SK-N-SH treated with all-trans-retinoic acid at 6 μM for 48 hours (cell line): ENCODE measurements around the gene CACTIN.
"Not testable (repeated sequence)": the region's sequence is repeated elsewhere in the genome, so short reads cannot be mapped to it uniquely, and the experiment has no call there.

ENCODE experiments used
- ATAC-seq: fragments of 200-7000 bp; cut with Tn5 transposase; 3 replicates; pipeline ENCODE4 v1.9.1; 2020; ENCODE audit warnings: mild to moderate bottlenecking, moderate library complexity
- ARNTL ChIP-seq: fragments of 450-650 bp; formaldehyde crosslinking; IDR thresholded peaks from 2 replicates; pipeline ENCODE4 v1.5.0; 2020; ENCODE audit warnings: low read depth, mild to moderate bottlenecking, moderate library complexity, borderline replicate concordance
- ISL1 ChIP-seq: fragments of 250-450 bp; sonication (Bioruptor Pico); IDR thresholded peaks from 2 replicates; pipeline ENCODE4 v2.1.2; 2022; ENCODE audit warnings: mild to moderate bottlenecking, moderate library complexity
- OSR1 ChIP-seq: fragments of 250-450 bp; sonication (Bioruptor Pico); IDR thresholded peaks from 2 replicates; pipeline ENCODE4 v1.8.0; 2022; ENCODE audit warnings: moderate library complexity, mild to moderate bottlenecking, inconsistent platforms
- SNAI2 ChIP-seq: fragments of 250-450 bp; sonication (Bioruptor Pico); IDR thresholded peaks from 2 replicates; pipeline ENCODE4 v1.5.0; 2020; ENCODE audit warnings: mild to moderate bottlenecking, moderate library complexity
- TCF4 ChIP-seq: fragments of 250-450 bp; sonication (Bioruptor Pico); IDR thresholded peaks from 2 replicates; pipeline ENCODE4 v1.8.0; 2021; ENCODE audit warnings: mild to moderate bottlenecking, moderate library complexity, borderline replicate concordance
- TOX ChIP-seq: fragments of 250-450 bp; sonication (Bioruptor Pico); IDR thresholded peaks from 2 replicates; pipeline ENCODE4 v1.8.0; 2021; ENCODE audit warnings: mild to moderate bottlenecking, moderate library complexity, borderline replicate concordance
- ZC3H10 ChIP-seq: fragments of 250-450 bp; sonication (Bioruptor Pico); IDR thresholded peaks from 2 replicates; pipeline ENCODE4 v1.5.1; 2021; ENCODE audit warnings: mild to moderate bottlenecking, moderate library complexity
- ZFP3 ChIP-seq: fragments of 250-450 bp; sonication (Bioruptor Pico); IDR thresholded peaks from 2 replicates; pipeline ENCODE4 v1.5.0; 2020; ENCODE audit warnings: mild to moderate bottlenecking, moderate library complexity
- ZFP30 ChIP-seq: fragments of 450-650 bp; formaldehyde crosslinking; IDR thresholded peaks from 2 replicates; pipeline ENCODE4 v1.5.0; 2022; ENCODE audit warnings: mild to moderate bottlenecking, moderate library complexity
- ZNF565 ChIP-seq: fragments of 450-650 bp; formaldehyde crosslinking; conservative IDR thresholded peaks from 2 replicates; pipeline ENCODE4 v1.5.0; 2020; ENCODE audit warnings: low read depth, mild to moderate bottlenecking, moderate library complexity
- ZNF70 ChIP-seq: fragments of 450-650 bp; formaldehyde crosslinking; IDR thresholded peaks from 2 replicates; pipeline ENCODE4 v1.5.0; 2020; ENCODE audit warnings: mild to moderate bottlenecking, moderate library complexity
- ZNF8 ChIP-seq: fragments of 450-650 bp; formaldehyde crosslinking; IDR thresholded peaks from 2 replicates; pipeline ENCODE4 v1.5.0; 2020; ENCODE audit warnings: mild to moderate bottlenecking, moderate library complexity
- TF ChIP-seq, protein P1 (sequence below): fragments of 250-450 bp; sonication (Bioruptor Pico); IDR thresholded peaks from 2 replicates; pipeline ENCODE4 v1.5.0; 2020; ENCODE audit warnings: mild to moderate bottlenecking, moderate library complexity
- TF ChIP-seq, protein P2 (sequence below): fragments of 250-450 bp; sonication (Bioruptor Pico); IDR thresholded peaks from 2 replicates; pipeline ENCODE4 v1.8.0; 2021; ENCODE audit warnings: low read depth, mild to moderate bottlenecking, moderate library complexity, borderline replicate concordance
- TF ChIP-seq, protein P3 (sequence below): fragments of 250-450 bp; sonication (Bioruptor Pico); IDR thresholded peaks from 2 replicates; pipeline ENCODE4 v1.5.1; 2020; ENCODE audit warnings: low read depth, mild to moderate bottlenecking, moderate library complexity
- TF ChIP-seq, protein P4 (sequence below): fragments of 250-450 bp; sonication (Bioruptor Pico); IDR thresholded peaks from 2 replicates; pipeline ENCODE4 v1.5.1; 2021; ENCODE audit warnings: mild to moderate bottlenecking, moderate library complexity
- TF ChIP-seq, protein P5 (sequence below): fragments of 250-450 bp; sonication (Bioruptor Pico); IDR thresholded peaks from 2 replicates; pipeline ENCODE4 v1.8.0; 2020; ENCODE audit warnings: mild to moderate bottlenecking, moderate library complexity, borderline replicate concordance

The CACTIN gene

DNA sequence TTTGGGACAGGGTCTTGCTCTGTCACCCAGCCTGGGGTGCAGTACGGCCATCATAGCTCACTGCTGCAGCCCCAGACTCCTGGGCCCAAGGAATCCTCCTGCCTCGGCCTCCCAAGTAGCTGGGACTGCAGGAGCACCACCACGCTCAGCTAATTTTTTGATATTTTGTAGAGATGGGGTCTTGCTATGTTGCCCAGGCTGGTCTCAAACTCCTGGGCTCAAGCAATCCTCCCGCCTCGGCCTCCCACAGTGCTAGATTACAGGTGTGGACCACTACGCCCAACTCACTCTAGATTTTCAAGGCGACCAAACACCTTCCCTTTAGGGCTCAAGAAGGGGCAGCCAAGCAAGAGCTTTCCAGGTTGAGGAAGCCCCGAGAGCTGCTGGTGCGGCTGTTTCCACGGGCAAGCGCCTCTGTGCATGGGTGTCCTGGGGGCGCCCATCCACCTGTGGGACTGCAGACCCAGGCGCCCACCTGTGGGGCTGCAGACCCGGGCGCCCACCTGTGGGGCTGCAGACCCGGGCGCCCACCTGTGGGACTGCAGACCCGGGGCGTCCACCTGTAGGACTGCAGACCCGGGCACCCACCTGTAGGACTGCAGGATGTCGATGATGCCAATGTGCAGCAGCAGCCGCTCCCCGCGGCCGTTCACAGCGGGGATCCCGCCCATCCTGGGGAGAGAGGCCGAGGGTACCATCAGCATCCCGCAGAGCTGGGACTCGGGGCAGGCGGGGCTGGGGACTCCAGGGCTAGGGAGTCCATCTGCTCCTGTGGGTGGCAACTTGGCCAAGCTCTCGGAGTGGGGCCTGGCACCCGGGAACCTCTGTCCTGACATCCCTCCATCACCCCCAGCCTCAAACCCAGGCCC lies 21.7 kb upstream of the CACTIN start:
- TF ChIP-seq TOX (CRISPR knock-in tag) = no peak
- TF ChIP-seq ARNTL (CRISPR knock-in tag) = no peak
- no peak for TF ChIP-seq ZNF565 (CRISPR knock-in tag)
- no peak for TF ChIP-seq ZC3H10 (CRISPR knock-in tag)
- no peak for ATAC-seq

DNA sequence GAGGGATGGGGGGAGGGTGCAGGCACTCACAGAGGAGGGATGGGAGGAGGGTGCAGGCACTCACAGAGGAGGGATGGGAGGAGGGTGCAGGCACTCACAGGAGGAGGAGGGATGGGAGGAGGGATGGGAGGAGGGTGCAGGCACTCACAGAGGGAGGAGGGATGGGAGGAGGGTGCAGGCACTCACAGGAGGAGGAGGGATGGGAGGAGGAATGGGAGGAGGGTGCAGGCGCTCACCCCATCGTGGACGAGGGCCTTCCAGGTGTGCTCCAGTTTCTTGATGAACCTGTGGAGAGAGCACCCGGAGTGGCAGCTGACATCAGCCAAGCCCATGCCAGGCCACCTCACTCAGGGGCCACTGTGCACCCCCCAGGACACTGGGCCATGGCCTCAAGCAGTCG lies 20.5 kb upstream of the CACTIN start:
- not testable (repeated sequence) for ATAC-seq

DNA sequence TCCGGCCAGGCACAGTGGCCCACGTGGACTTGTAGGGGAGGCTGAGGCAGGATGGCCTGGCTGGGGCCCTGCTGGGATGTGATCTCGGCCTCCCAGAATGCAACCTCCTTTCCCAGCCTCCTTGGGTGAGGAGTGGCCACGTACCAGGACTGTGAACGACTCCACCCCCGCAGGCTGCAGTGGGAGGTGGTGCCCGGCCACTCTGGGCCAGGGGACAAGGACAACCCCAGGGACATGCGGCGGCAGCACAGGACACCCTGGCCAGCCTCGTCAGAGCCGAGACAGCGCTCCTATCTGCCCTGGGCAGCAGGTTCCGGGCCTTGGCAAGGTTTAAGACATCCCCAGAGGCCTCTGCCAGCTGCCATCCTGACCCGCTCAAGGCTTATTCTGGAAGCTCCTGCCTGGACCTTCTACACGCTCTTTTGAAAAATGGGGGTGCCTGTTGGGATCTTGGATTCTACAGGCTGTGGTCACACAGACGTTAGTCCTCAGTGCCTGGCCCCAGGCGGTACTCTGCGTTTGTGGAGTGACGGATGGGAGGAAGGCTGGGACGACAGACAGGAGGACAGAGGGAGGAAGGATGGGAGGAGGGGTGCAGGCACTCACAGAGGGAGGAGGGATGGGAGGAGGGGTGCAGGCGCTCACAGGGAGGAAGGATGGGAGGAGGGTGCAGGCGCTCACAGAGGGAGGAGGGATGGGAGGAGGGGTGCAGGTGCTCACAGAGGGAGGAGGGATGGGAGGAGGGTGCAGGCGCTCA lies 19.9 kb upstream of the CACTIN start:
- TF ChIP-seq, protein P1, sequence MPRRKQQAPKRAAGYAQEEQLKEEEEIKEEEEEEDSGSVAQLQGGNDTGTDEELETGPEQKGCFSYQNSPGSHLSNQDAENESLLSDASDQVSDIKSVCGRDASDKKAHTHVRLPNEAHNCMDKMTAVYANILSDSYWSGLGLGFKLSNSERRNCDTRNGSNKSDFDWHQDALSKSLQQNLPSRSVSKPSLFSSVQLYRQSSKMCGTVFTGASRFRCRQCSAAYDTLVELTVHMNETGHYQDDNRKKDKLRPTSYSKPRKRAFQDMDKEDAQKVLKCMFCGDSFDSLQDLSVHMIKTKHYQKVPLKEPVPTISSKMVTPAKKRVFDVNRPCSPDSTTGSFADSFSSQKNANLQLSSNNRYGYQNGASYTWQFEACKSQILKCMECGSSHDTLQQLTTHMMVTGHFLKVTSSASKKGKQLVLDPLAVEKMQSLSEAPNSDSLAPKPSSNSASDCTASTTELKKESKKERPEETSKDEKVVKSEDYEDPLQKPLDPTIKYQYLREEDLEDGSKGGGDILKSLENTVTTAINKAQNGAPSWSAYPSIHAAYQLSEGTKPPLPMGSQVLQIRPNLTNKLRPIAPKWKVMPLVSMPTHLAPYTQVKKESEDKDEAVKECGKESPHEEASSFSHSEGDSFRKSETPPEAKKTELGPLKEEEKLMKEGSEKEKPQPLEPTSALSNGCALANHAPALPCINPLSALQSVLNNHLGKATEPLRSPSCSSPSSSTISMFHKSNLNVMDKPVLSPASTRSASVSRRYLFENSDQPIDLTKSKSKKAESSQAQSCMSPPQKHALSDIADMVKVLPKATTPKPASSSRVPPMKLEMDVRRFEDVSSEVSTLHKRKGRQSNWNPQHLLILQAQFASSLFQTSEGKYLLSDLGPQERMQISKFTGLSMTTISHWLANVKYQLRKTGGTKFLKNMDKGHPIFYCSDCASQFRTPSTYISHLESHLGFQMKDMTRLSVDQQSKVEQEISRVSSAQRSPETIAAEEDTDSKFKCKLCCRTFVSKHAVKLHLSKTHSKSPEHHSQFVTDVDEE = no peak
- no peak for TF ChIP-seq ISL1 (CRISPR knock-in tag)
- TF ChIP-seq OSR1 (CRISPR knock-in tag) = no peak
- TF ChIP-seq, protein P2, sequence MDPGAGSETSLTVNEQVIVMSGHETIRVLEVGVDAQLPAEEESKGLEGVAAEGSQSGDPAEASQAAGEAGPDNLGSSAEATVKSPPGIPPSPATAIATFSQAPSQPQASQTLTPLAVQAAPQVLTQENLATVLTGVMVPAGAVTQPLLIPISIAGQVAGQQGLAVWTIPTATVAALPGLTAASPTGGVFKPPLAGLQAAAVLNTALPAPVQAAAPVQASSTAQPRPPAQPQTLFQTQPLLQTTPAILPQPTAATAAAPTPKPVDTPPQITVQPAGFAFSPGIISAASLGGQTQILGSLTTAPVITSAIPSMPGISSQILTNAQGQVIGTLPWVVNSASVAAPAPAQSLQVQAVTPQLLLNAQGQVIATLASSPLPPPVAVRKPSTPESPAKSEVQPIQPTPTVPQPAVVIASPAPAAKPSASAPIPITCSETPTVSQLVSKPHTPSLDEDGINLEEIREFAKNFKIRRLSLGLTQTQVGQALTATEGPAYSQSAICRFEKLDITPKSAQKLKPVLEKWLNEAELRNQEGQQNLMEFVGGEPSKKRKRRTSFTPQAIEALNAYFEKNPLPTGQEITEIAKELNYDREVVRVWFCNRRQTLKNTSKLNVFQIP = no peak
- no peak for TF ChIP-seq ZC3H10 (CRISPR knock-in tag)
- TF ChIP-seq, protein P3, sequence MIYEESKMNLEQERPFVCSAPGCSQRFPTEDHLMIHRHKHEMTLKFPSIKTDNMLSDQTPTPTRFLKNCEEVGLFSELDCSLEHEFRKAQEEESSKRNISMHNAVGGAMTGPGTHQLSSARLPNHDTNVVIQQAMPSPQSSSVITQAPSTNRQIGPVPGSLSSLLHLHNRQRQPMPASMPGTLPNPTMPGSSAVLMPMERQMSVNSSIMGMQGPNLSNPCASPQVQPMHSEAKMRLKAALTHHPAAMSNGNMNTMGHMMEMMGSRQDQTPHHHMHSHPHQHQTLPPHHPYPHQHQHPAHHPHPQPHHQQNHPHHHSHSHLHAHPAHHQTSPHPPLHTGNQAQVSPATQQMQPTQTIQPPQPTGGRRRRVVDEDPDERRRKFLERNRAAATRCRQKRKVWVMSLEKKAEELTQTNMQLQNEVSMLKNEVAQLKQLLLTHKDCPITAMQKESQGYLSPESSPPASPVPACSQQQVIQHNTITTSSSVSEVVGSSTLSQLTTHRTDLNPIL (CRISPR knock-in tag) = no peak
- no peak for TF ChIP-seq ZNF8 (CRISPR knock-in tag)
- TF ChIP-seq SNAI2 (CRISPR knock-in tag) = no peak
- ATAC-seq = no peak

DNA sequence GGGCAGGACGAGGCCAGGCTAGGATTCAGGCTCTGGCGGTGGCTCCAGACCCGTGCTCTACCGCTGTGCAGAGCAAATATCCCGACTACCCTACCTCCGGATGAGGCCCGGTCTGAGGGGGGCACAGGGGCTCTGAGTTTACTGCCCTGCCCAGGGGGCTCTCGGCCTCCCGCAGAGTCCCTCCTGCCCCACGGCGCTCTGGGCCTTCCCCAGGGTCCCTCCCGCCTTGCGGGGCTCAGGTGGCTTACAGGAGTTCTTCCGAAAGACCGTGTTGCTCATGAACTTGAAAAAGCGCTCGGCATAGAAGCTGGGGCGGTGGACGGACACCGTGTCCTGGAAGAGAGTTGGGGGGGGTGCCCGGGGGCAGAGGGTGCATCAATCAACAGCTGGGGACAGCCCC lies 19.1 kb upstream of the CACTIN start:
- no peak for ATAC-seq
- TF ChIP-seq, protein P4, sequence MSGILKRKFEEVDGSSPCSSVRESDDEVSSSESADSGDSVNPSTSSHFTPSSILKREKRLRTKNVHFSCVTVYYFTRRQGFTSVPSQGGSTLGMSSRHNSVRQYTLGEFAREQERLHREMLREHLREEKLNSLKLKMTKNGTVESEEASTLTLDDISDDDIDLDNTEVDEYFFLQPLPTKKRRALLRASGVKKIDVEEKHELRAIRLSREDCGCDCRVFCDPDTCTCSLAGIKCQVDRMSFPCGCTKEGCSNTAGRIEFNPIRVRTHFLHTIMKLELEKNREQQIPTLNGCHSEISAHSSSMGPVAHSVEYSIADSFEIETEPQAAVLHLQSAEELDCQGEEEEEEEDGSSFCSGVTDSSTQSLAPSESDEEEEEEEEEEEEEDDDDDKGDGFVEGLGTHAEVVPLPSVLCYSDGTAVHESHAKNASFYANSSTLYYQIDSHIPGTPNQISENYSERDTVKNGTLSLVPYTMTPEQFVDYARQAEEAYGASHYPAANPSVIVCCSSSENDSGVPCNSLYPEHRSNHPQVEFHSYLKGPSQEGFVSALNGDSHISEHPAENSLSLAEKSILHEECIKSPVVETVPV (CRISPR knock-in tag) = no peak
- TF ChIP-seq ZFP30 (CRISPR knock-in tag) = no peak
- no peak for TF ChIP-seq ZNF565 (CRISPR knock-in tag)
- TF ChIP-seq, protein P5, sequence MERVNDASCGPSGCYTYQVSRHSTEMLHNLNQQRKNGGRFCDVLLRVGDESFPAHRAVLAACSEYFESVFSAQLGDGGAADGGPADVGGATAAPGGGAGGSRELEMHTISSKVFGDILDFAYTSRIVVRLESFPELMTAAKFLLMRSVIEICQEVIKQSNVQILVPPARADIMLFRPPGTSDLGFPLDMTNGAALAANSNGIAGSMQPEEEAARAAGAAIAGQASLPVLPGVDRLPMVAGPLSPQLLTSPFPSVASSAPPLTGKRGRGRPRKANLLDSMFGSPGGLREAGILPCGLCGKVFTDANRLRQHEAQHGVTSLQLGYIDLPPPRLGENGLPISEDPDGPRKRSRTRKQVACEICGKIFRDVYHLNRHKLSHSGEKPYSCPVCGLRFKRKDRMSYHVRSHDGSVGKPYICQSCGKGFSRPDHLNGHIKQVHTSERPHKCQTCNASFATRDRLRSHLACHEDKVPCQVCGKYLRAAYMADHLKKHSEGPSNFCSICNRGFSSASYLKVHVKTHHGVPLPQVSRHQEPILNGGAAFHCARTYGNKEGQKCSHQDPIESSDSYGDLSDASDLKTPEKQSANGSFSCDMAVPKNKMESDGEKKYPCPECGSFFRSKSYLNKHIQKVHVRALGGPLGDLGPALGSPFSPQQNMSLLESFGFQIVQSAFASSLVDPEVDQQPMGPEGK = no peak
- no peak for TF ChIP-seq ARNTL (CRISPR knock-in tag)
- no peak for TF ChIP-seq TOX (CRISPR knock-in tag)
- TF ChIP-seq TCF4 (CRISPR knock-in tag) = no peak
- no peak for TF ChIP-seq ZNF8 (CRISPR knock-in tag)
- TF ChIP-seq ZFP3 (CRISPR knock-in tag) = no peak
- TF ChIP-seq, protein P2 = no peak
- no peak for TF ChIP-seq ZNF70 (CRISPR knock-in tag)
